B cell (primary cell): ENCODE data around the gene FOXO3. TPM values are rescaled to one million over a fixed set of nuclear protein-coding genes. Genes with fewer than 3 reads are reported as not detected.

Source experiments
- ATAC-seq: fragments of 200-7000 bp; cut with Tn5 transposase; one replicate; pipeline ENCODE4 v1.10.0; 2021; ENCODE audit warnings: low read depth, mild to moderate bottlenecking, moderate number of reproducible peaks, moderate library complexity
- CTCF ChIA-PET: fragments of 350-600 bp; sonication (Branson Sonifier 250); formaldehyde crosslinking; loops from one replicate; lab custom pipeline; 2021; ENCODE audit warnings: antibody characterized with exemption, inconsistent platforms; lab: Charles Lee
- POLR2A ChIA-PET: fragments of 350-600 bp; sonication (Branson Sonifier 250); formaldehyde crosslinking; loops from one replicate; lab custom pipeline; 2021; ENCODE audit warnings: antibody characterized with exemption; lab: Charles Lee
- DNase-seq: peaks from one replicate; pipeline ENCODE4 v3.0.0; 2013
- H2AFZ ChIP-seq: 2 replicates; pipeline ENCODE4 v1.6.1; 2012; ENCODE audit warnings: mild to moderate bottlenecking, low read depth, low read length; ENCODE audit not compliant: insufficient read depth, poor library complexity, severe bottlenecking
- H3K27ac ChIP-seq, 2 donors: 1 replicate in 1 of 2; 2 replicates in 1 of 2; pipeline ENCODE4 v1.5.1; 2012 to 2013; ENCODE audit warnings: low read length in 2 of 2, mild to moderate bottlenecking in 2 of 2, moderate library complexity in 1 of 2
- H3K27me3 ChIP-seq, 4 experiments: fragments of 200-600 bp in 1 of 4; sonication (generic) in 1 of 4; replicated peaks in 1 of 4; 1 replicate in 2 of 4; 2 replicates in 2 of 4; pipeline versions ENCODE4 v1.6.1 to v1.7.0; 2013 to 2016; ENCODE audit warnings: low read length in 3 of 4, mild to moderate bottlenecking in 2 of 4, mixed read lengths in 1 of 4, moderate library complexity in 1 of 4; ENCODE audit not compliant: insufficient read depth in 4 of 4, control insufficient read depth in 3 of 4; ENCODE audit errors: control extremely low read depth in 1 of 4
- H3K36me3 ChIP-seq, 2 experiments: replicated peaks in 1 of 2; 1 replicate in 1 of 2; 2 replicates in 1 of 2; pipeline versions ENCODE4 v1.6.1 to v1.7.1; 2013; ENCODE audit warnings: low read length in 1 of 2; ENCODE audit not compliant: insufficient read depth in 2 of 2, control insufficient read depth in 1 of 2; ENCODE audit errors: control extremely low read depth in 1 of 2, extremely low read depth in 1 of 2
- H3K4me1 ChIP-seq, 2 donors: fragments of 200-600 bp in 1 of 2; sonication (generic) in 1 of 2; 1 replicate in 1 of 2; 2 replicates in 1 of 2; pipeline versions ENCODE4 v1.5.1 to v1.6.1; 2013 to 2017; ENCODE audit warnings: low read length in 2 of 2; ENCODE audit not compliant: control insufficient read depth in 2 of 2, insufficient read depth in 2 of 2
- H3K4me2 ChIP-seq: replicated peaks from 2 replicates; pipeline ENCODE3; 2012; ENCODE audit warnings: mild to moderate bottlenecking, low read depth, low read length; ENCODE audit not compliant: poor library complexity, severe bottlenecking
- H3K4me3 ChIP-seq, 5 experiments: fragments of 200-600 bp in 1 of 5; sonication (generic) in 1 of 5; 1 replicate in 3 of 5; 2 replicates in 2 of 5; pipeline versions ENCODE4 v1.5.1 to v1.7.0; 2011 to 2016; ENCODE audit warnings: low read length in 4 of 5, mild to moderate bottlenecking in 4 of 5, low read depth in 2 of 5, control low read depth in 1 of 5, moderate library complexity in 1 of 5; ENCODE audit not compliant: insufficient read depth in 1 of 5; ENCODE audit errors: control extremely low read depth in 1 of 5, extremely low read depth in 1 of 5
- H3K79me2 ChIP-seq: fragments of 200-600 bp; sonication (generic); one replicate; pipeline ENCODE4 v1.6.0; 2016; ENCODE audit warnings: low read length; ENCODE audit not compliant: control insufficient read depth, insufficient read depth
- H3K9ac ChIP-seq: fragments of 200-600 bp; sonication (generic); 2 replicates; pipeline ENCODE4 v1.6.1; 2017; ENCODE audit warnings: mild to moderate bottlenecking, low read length, moderate library complexity
- H3K9me3 ChIP-seq, 3 donors: one replicate each; pipeline versions ENCODE4 v1.6.1 to v1.7.1; 2013; ENCODE audit warnings: low read length in 2 of 3; ENCODE audit not compliant: control insufficient read depth in 2 of 3, insufficient read depth in 1 of 3; ENCODE audit errors: control extremely low read depth in 1 of 3
- H4K20me1 ChIP-seq: 2 replicates; pipeline ENCODE4 v1.6.0; 2012; ENCODE audit warnings: mild to moderate bottlenecking, low read length; ENCODE audit not compliant: insufficient read depth, control insufficient read depth, poor library complexity, severe bottlenecking
- H3K27ac Mint-ChIP-seq: one replicate; pipeline ENCODE4 v1.8.0; 2021; ENCODE audit warnings: mixed read lengths
- H3K27me3 Mint-ChIP-seq: one replicate; pipeline ENCODE4 v1.8.0; 2021; ENCODE audit warnings: mixed read lengths
- H3K4me1 Mint-ChIP-seq: one replicate; pipeline ENCODE4 v1.8.0; 2021; ENCODE audit warnings: mixed read lengths
- H3K4me3 Mint-ChIP-seq: one replicate; pipeline ENCODE4 v1.8.0; 2021; ENCODE audit warnings: mixed read lengths
- H3K9me3 Mint-ChIP-seq: one replicate; pipeline ENCODE4 v1.8.0; 2022; ENCODE audit warnings: mixed read lengths; ENCODE audit not compliant: insufficient read depth
- CTCF ChIP-seq: fragments of 200-600 bp; IDR thresholded peaks from one replicate; pipeline ENCODE4 v1.8.0; 2022; ENCODE audit warnings: antibody characterized with exemption, mild to moderate bottlenecking
- EZH2 ChIP-seq: IDR thresholded peaks from 2 replicates; pipeline ENCODE4 v1.6.1; 2012; ENCODE audit warnings: borderline replicate concordance, low read depth, mild to moderate bottlenecking, moderate library complexity, low read length; ENCODE audit not compliant: insufficient read depth, poor library complexity, severe bottlenecking
- WGBS: methylation state at CpG from one replicate; pipeline ENCODE4 v1.1.5; 2013; ENCODE audit warnings: missing lambda C conversion rate; ENCODE audit not compliant: insufficient coverage; 5-methylcytosine and 5-hydroxymethylcytosine counted together
- intact Hi-C: fragments of 100-400 bp; cut with micrococcal nuclease; formaldehyde crosslinking; loops from one replicate; pipeline ENCODE4 v1.10.0; 2022
- polyA plus RNA-seq: library from polyadenylated mRNA; depleted of rRNA; stranded (reverse); fragments of >200 nt; gene quantifications from 2 replicates; pipeline ENCODE4 v1.2.3, GENCODE V29; 2012
- total RNA-seq, 2 donors: library from RNA; stranded (reverse); fragments of 120-200 nt in 1 of 2; gene quantifications; 1 replicate in 1 of 2; 2 replicates in 1 of 2; pipeline versions ENCODE4 v1.2.3 to v1.2.4, GENCODE V29; 2013 to 2022

FOXO3 gene
- total and polyA plus RNA-seq, 2 donors (not counting 1 experiment from before 2014, with no cell fraction given): 6.0 to 16.9 TPM

- ChIA-PET CTCF (no interaction called here), POLR2A (no interaction called here)
- Histone ChIP-seq H3K4me2 (no peak overlapping the region), H3K79me2 (no peaks in the 10 kb centered on the region), H3K36me3 (no peaks in the 10 kb centered on the region), H3K9ac (no peak overlapping the region), H3K9me3 (peaks cover 4 to 20% (median 10%) of the 10 kb centered on the region in 3 donors), H3K4me1 (no peaks in the 10 kb centered on the region), H3K27ac (no peak overlapping the region), H3K4me3 (no peak overlapping the region), H4K20me1 (no peaks in the 10 kb centered on the region), H2AFZ (no peak overlapping the region), H3K27me3 (no peaks in the 10 kb centered on the region)
- no peak for ATAC-seq
- 96% methylated on average over 8 of the region's 8 CpGs for WGBS
- intact Hi-C loops: no loop called here
- no peak overlapping the region for H3K4me3 Mint-ChIP-seq
- no peaks in the 10 kb centered on the region for H3K9me3 Mint-ChIP-seq
- no peaks in the 10 kb centered on the region for H3K4me1 Mint-ChIP-seq
- H3K27ac Mint-ChIP-seq: no peak overlapping the region
- peaks cover 11% of the 10 kb centered on the region for H3K27me3 Mint-ChIP-seq
- no peak for DNase-seq
- no peak for TF ChIP-seq EZH2
- no peak for TF ChIP-seq CTCF
Measured at GRCh38 chr6:108706649-108707048, 145.9 kb downstream of the FOXO3 start.

- no peaks in the 10 kb centered on the region for H3K27me3 ChIP-seq
- H3K4me1 ChIP-seq: no peaks in the 10 kb centered on the region
- H3K27ac Mint-ChIP-seq: no peak overlapping the region
- ChIA-PET CTCF (no interaction called here), POLR2A (no interaction called here)
- no peaks in the 10 kb centered on the region for H3K36me3 ChIP-seq
- H3K4me1 Mint-ChIP-seq: no peaks in the 10 kb centered on the region
- ATAC-seq: no peak
- H3K9ac ChIP-seq: no peak overlapping the region
- H3K4me3 Mint-ChIP-seq: no peak overlapping the region
- intact Hi-C loops: no loop called here
- H3K4me2 ChIP-seq: no peak overlapping the region
- TF ChIP-seq CTCF: no peak
- no peak for TF ChIP-seq EZH2
- H3K9me3 Mint-ChIP-seq: no peaks in the 10 kb centered on the region
- H3K27me3 Mint-ChIP-seq: peaks cover 11% of the 10 kb centered on the region
- peaks cover 0 to 12% (median 5%) of the 10 kb centered on the region in 3 donors for H3K9me3 ChIP-seq
- no peak overlapping the region for H3K4me3 ChIP-seq
- no peaks in the 10 kb centered on the region for H3K79me2 ChIP-seq
- DNase-seq: no peak
- 88% methylated on average over 7 of the region's 8 CpGs for WGBS
- no peak overlapping the region for H3K27ac ChIP-seq
- no peak overlapping the region for H2AFZ ChIP-seq
- no peaks in the 10 kb centered on the region for H4K20me1 ChIP-seq
Measured at GRCh38 chr6:108707328-108707976, 146.7 kb downstream of the FOXO3 start.
